NCI-H748 treated with DMSO at 0.1 percent for 48 hours (cell line): ENCODE measurements around the gene PAQR4.
"Not testable (repeated sequence)": the region's sequence is repeated elsewhere in the genome, so short reads cannot be mapped to it uniquely, and the experiment has no call there.

ENCODE experiments used
- DNase-seq: peaks from one replicate; lab custom pipeline; 2025; lab: John Stamatoyannopoulos, UW

Gene PAQR4

GRCh38 chr16:2968738-2969544 is at the start of gene PAQR4:
TSS of gene PAQR4 (plus strand) at chr16:2969348. CDS start at chr16:2969675, 327 bp downstream.
- DNase-seq, result peak; percentile 56

GRCh38 chr16:2919511-2920255 is 49.5 kb upstream of the PAQR4 start:
- peak; percentile 29 for DNase-seq

GRCh38 chr16:2923481-2923880 is 45.7 kb upstream of the PAQR4 start:
- no peak for DNase-seq

GRCh38 chr16:2924901-2925755 is 44.0 kb upstream of the PAQR4 start:
- no peak for DNase-seq

- no peak for DNase-seq
Measured at GRCh38 chr16:2925951-2926649, 43.0 kb upstream of the PAQR4 start.

GRCh38 chr16:2926650-2926999 is 42.5 kb upstream of the PAQR4 start:
- no peak for DNase-seq

GRCh38 chr16:2927010-2927646 is 42.0 kb upstream of the PAQR4 start:
- DNase-seq, result peak; percentile 37

- DNase-seq, result not testable (repeated sequence)
Measured at GRCh38 chr16:2928151-2928550, 41.0 kb upstream of the PAQR4 start.

- no peak for DNase-seq
Measured at GRCh38 chr16:2928796-2929195, 40.4 kb upstream of the PAQR4 start.

- no peak for DNase-seq
Measured at GRCh38 chr16:2929693-2930092, 39.5 kb upstream of the PAQR4 start.

- no peak for DNase-seq
Measured at GRCh38 chr16:2930236-2930635, 38.9 kb upstream of the PAQR4 start.

- DNase-seq, result not testable (repeated sequence)
Measured at GRCh38 chr16:2931231-2931914, 37.8 kb upstream of the PAQR4 start.

- DNase-seq, result no peak
Measured at GRCh38 chr16:2933136-2933535, 36.0 kb upstream of the PAQR4 start.

- DNase-seq, result no peak
Measured at GRCh38 chr16:2933701-2934100, 35.4 kb upstream of the PAQR4 start.

GRCh38 chr16:2934450-2934849 is 34.7 kb upstream of the PAQR4 start:
- no peak for DNase-seq

- DNase-seq, result no peak
Measured at GRCh38 chr16:2936436-2937011, 32.6 kb upstream of the PAQR4 start.

- DNase-seq, result no peak
Measured at GRCh38 chr16:2937170-2937569, 32.0 kb upstream of the PAQR4 start.

- no peak for DNase-seq
Measured at GRCh38 chr16:2938206-2938605, 30.9 kb upstream of the PAQR4 start.

GRCh38 chr16:2939968-2940367 is 29.2 kb upstream of the PAQR4 start:
- no peak for DNase-seq

GRCh38 chr16:2942045-2942444 is 27.1 kb upstream of the PAQR4 start:
- no peak for DNase-seq
